H9 (cell line): ENCODE results near the gene FAM76A. TPM values are rescaled to one million over a fixed set of nuclear protein-coding genes. Genes with fewer than 3 reads are reported as not detected.

ENCODE experiments used
- DNase-seq: peaks from one replicate; pipeline ENCODE4 v3.0.0-alpha.2; 2017
- H2AFZ ChIP-seq: one replicate; pipeline ENCODE4 v1.6.1; 2013; ENCODE audit warnings: mild to moderate bottlenecking, low read length, control low read depth, moderate library complexity
- H2AK5ac ChIP-seq: 2 replicates; pipeline ENCODE4 v1.6.1; 2013; ENCODE audit warnings: low read length, control low read depth, mixed read lengths; ENCODE audit not compliant: insufficient read length
- H2BK120ac ChIP-seq: one replicate; pipeline ENCODE4 v1.6.1; 2013; ENCODE audit warnings: low read depth, mild to moderate bottlenecking, low read length, control low read depth, inconsistent platforms; ENCODE audit not compliant: poor library complexity, severe bottlenecking
- H2BK12ac ChIP-seq: 2 replicates; pipeline ENCODE4 v1.6.1; 2013; ENCODE audit warnings: low read length, control low read depth, mixed read lengths, low read depth; ENCODE audit not compliant: insufficient read length
- H2BK15ac ChIP-seq: 2 replicates; pipeline ENCODE4 v1.6.1; 2013; ENCODE audit warnings: low read depth, low read length, control low read depth
- H2BK20ac ChIP-seq: one replicate; pipeline ENCODE4 v1.6.1; 2013; ENCODE audit warnings: low read depth, mild to moderate bottlenecking, low read length, control low read depth, inconsistent platforms; ENCODE audit not compliant: poor library complexity, severe bottlenecking
- H2BK5ac ChIP-seq: 2 replicates; pipeline ENCODE4 v1.6.1; 2013; ENCODE audit warnings: low read length, control low read depth, mixed read lengths; ENCODE audit not compliant: insufficient read length
- H3K14ac ChIP-seq: 2 replicates; pipeline ENCODE4 v1.6.1; 2013; ENCODE audit warnings: low read length, control low read depth; ENCODE audit not compliant: insufficient read depth
- H3K18ac ChIP-seq: 2 replicates; pipeline ENCODE4 v1.6.1; 2013; ENCODE audit warnings: low read depth, mild to moderate bottlenecking, mixed read lengths, low read length, control low read depth; ENCODE audit not compliant: insufficient read length
- H3K23ac ChIP-seq: 2 replicates; pipeline ENCODE4 v1.6.1; 2013; ENCODE audit warnings: low read length, control low read depth, mixed read lengths, low read depth; ENCODE audit not compliant: insufficient read length
- H3K23me2 ChIP-seq: 2 replicates; pipeline ENCODE4 v1.6.1; 2013; ENCODE audit warnings: low read depth, mild to moderate bottlenecking, mixed read lengths, low read length, control low read depth; ENCODE audit not compliant: insufficient read length, poor library complexity, severe bottlenecking
- H3K27ac ChIP-seq: 2 replicates; pipeline ENCODE4 v1.5.1; 2013; ENCODE audit warnings: low read length, control low read depth, mixed read lengths, low read depth; ENCODE audit not compliant: insufficient read length
- H3K27me3 ChIP-seq: 2 replicates; pipeline ENCODE4 v1.6.1; 2013; ENCODE audit warnings: low read length, control low read depth, inconsistent platforms; ENCODE audit not compliant: insufficient read depth
- H3K4ac ChIP-seq: 2 replicates; pipeline ENCODE4 v1.6.1; 2013; ENCODE audit warnings: low read depth, mild to moderate bottlenecking, control low read depth, inconsistent platforms, low read length, moderate library complexity
- H3K4me1 ChIP-seq: 2 replicates; pipeline ENCODE4 v1.6.1; 2013; ENCODE audit warnings: low read length, control low read depth, inconsistent platforms; ENCODE audit not compliant: insufficient read depth
- H3K4me2 ChIP-seq: 2 replicates; pipeline ENCODE4 v1.6.1; 2013; ENCODE audit warnings: low read length, control low read depth, mixed read lengths; ENCODE audit not compliant: insufficient read length, insufficient read depth
- H3K56ac ChIP-seq: 2 replicates; pipeline ENCODE4 v1.6.1; 2013; ENCODE audit warnings: low read depth, mild to moderate bottlenecking, mixed read lengths, low read length, control low read depth; ENCODE audit not compliant: insufficient read length
- H3K79me1 ChIP-seq: 2 replicates; pipeline ENCODE4 v1.6.1; 2013; ENCODE audit warnings: low read depth, mild to moderate bottlenecking, moderate library complexity, low read length, control low read depth, inconsistent platforms; ENCODE audit not compliant: insufficient read depth, poor library complexity, severe bottlenecking
- H3K79me2 ChIP-seq: 2 replicates; pipeline ENCODE4 v1.6.1; 2013; ENCODE audit warnings: low read length, control low read depth, inconsistent platforms; ENCODE audit not compliant: insufficient read depth
- H3K9ac ChIP-seq: 2 replicates; pipeline ENCODE4 v1.6.1; 2013; ENCODE audit warnings: low read length, control low read depth, mixed read lengths; ENCODE audit not compliant: insufficient read length; ENCODE audit errors: extremely low read depth
- H3K9me3 ChIP-seq: one replicate; pipeline ENCODE4 v1.6.1; 2013; ENCODE audit warnings: low read depth, low read length, inconsistent platforms; ENCODE audit not compliant: control insufficient read depth
- H3T11ph ChIP-seq: one replicate; pipeline ENCODE4 v1.6.1; 2013; ENCODE audit warnings: mild to moderate bottlenecking, low read length, control low read depth, inconsistent platforms
- H4K20me1 ChIP-seq: one replicate; pipeline ENCODE4 v1.6.1; 2013; ENCODE audit not compliant: control insufficient read depth, insufficient read length, insufficient read depth
- H4K5ac ChIP-seq: 2 replicates; pipeline ENCODE4 v1.6.1; 2013; ENCODE audit warnings: low read depth, mild to moderate bottlenecking, mixed read lengths, low read length, control low read depth; ENCODE audit not compliant: insufficient read length
- H4K8ac ChIP-seq: replicated peaks from 2 replicates; pipeline ENCODE4 v1.6.1; 2013; ENCODE audit warnings: low read length, control low read depth, mixed read lengths, low read depth; ENCODE audit not compliant: insufficient read length
- H4K91ac ChIP-seq: 2 replicates; pipeline ENCODE4 v1.6.1; 2013; ENCODE audit warnings: low read depth, mild to moderate bottlenecking, moderate library complexity, mixed read lengths, low read length, control low read depth; ENCODE audit not compliant: insufficient read length
- H3K27ac Mint-ChIP-seq, 3 experiments: 2 replicates in 2 of 3; 3 replicates in 1 of 3; pipeline ENCODE4 v1.8.0; 2020 to 2021; ENCODE audit warnings: mixed read lengths in 3 of 3, mild to moderate bottlenecking in 1 of 3, moderate library complexity in 1 of 3
- H3K27me3 Mint-ChIP-seq: 2 replicates; pipeline ENCODE4 v1.8.0; 2021; ENCODE audit warnings: low read depth, mild to moderate bottlenecking, moderate library complexity, mixed read lengths
- H3K36me3 Mint-ChIP-seq, 3 experiments: 2 replicates in 2 of 3; 3 replicates in 1 of 3; pipeline ENCODE4 v1.8.0; 2020 to 2021; ENCODE audit warnings: low read depth in 3 of 3, mixed read lengths in 3 of 3; ENCODE audit not compliant: insufficient read depth in 1 of 3
- H3K4me1 Mint-ChIP-seq, 2 experiments: 2 replicates each; pipeline ENCODE4 v1.8.0; 2020; ENCODE audit warnings: mixed read lengths in 2 of 2
- H3K4me3 Mint-ChIP-seq, 2 experiments: 2 replicates in 1 of 2; 3 replicates in 1 of 2; pipeline ENCODE4 v1.8.0; 2020 to 2021; ENCODE audit warnings: mild to moderate bottlenecking in 2 of 2, mixed read lengths in 2 of 2, moderate library complexity in 1 of 2
- H3K9me3 Mint-ChIP-seq, 2 experiments: 2 replicates in 1 of 2; 3 replicates in 1 of 2; pipeline ENCODE4 v1.8.0; 2020; ENCODE audit warnings: mild to moderate bottlenecking in 2 of 2, mixed read lengths in 2 of 2, moderate library complexity in 1 of 2
- WGBS: extraction: QIAGEN DNeasy Blood & Tissue Kit; methylation state at CpG from one replicate; pipeline ENCODE4 v1.1.7; 2013; ENCODE audit warnings: missing lambda C conversion rate, low lambda C conversion rate, mixed read lengths; ENCODE audit not compliant: insufficient read length; ENCODE audit errors: extremely low coverage; 5-methylcytosine and 5-hydroxymethylcytosine counted together
- total RNA-seq: library from RNA; stranded (reverse); gene quantifications from 2 replicates; pipeline ENCODE4 v1.2.1, GENCODE V29; 2021
- TF ChIP-seq, protein P1 (sequence below): fragments of 200-600 bp; sonication (generic); conservative IDR thresholded peaks from 3 replicates; pipeline ENCODE4 v1.8.0; 2021; ENCODE audit warnings: antibody characterized with exemption, mild to moderate bottlenecking

Gene FAM76A
- total RNA-seq, 1 experiment from 2014 or later: 10.6 TPM

DNA sequence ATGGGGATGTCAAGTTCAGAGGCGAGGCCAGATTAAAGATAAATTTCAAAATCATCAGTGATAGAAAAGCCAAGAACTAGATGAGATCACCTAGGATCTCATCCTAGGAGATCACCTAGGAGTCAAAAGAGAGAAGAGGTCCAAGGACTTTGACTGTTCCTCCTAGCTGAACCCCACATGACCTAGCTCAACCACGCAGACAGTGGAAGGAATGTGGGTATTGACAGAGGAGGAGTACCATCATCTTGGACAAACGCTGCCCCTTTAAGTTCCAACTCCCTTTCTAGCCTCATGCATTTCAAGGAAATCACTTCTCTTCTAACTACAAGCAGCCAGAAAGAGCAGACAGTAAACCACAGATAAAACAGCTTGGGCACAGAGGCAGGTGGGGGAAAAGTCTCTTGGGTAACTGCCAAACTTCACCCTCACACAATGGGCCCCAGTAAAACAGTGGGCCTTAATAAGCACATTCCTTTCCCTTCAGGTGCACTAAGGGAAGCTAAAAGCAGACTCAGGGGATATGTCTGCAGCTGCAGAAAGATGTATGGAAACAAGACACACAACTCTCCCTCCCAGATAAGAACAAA, 12.5 kb upstream of the FAM76A start:
- H2BK20ac ChIP-seq: no peak overlapping the region
- Mint-ChIP-seq H3K27ac (0 out of 7 replicates have a peak overlapping the region, but pooled peaks of 1 of the 3 experiments have one; percentile 12), H3K4me3 (no peak overlapping the region), H3K36me3 (peaks cover 0 to 10% (median 0%) of the 10 kb centered on the region in 3 experiments; a peak in 1 of 7 replicates), H3K9me3 (peaks cover 9 to 10% of the 10 kb centered on the region in 2 experiments), H3K27me3 (peaks cover 6% of the 10 kb centered on the region), H3K4me1 (peaks cover 7 to 12% of the 10 kb centered on the region in 2 experiments)
- H4K5ac ChIP-seq: no peak overlapping the region
- no peaks in the 10 kb centered on the region for H3K79me2 ChIP-seq
- H3K9ac ChIP-seq: no peak overlapping the region
- no peak overlapping the region for H4K91ac ChIP-seq
- H3K56ac ChIP-seq: no peak overlapping the region
- H3K4ac ChIP-seq: no peak overlapping the region
- H3K4me2 ChIP-seq: no peak overlapping the region
- no peak overlapping the region for H3K23ac ChIP-seq
- H4K8ac ChIP-seq: no peak overlapping the region
- no peak overlapping the region for H2BK5ac ChIP-seq
- no peaks in the 10 kb centered on the region; the same call in 1 of the 2 replicates for H3K4me1 ChIP-seq
- H2BK15ac ChIP-seq: no peak overlapping the region
- H2BK120ac ChIP-seq: no peak overlapping the region
- no peak overlapping the region for H2BK12ac ChIP-seq
- no peak overlapping the region for H2AK5ac ChIP-seq
- TF ChIP-seq, protein P1, sequence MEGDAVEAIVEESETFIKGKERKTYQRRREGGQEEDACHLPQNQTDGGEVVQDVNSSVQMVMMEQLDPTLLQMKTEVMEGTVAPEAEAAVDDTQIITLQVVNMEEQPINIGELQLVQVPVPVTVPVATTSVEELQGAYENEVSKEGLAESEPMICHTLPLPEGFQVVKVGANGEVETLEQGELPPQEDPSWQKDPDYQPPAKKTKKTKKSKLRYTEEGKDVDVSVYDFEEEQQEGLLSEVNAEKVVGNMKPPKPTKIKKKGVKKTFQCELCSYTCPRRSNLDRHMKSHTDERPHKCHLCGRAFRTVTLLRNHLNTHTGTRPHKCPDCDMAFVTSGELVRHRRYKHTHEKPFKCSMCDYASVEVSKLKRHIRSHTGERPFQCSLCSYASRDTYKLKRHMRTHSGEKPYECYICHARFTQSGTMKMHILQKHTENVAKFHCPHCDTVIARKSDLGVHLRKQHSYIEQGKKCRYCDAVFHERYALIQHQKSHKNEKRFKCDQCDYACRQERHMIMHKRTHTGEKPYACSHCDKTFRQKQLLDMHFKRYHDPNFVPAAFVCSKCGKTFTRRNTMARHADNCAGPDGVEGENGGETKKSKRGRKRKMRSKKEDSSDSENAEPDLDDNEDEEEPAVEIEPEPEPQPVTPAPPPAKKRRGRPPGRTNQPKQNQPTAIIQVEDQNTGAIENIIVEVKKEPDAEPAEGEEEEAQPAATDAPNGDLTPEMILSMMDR: no peak
- H3K9me3 ChIP-seq: peaks cover 6% of the 10 kb centered on the region
- H3K23me2 ChIP-seq: no peaks in the 10 kb centered on the region
- no peak overlapping the region for H3K18ac ChIP-seq
- H3K27me3 ChIP-seq: no peaks in the 10 kb centered on the region
- no peak overlapping the region for H3K27ac ChIP-seq
- H3K14ac ChIP-seq: no peak overlapping the region
- no peaks in the 10 kb centered on the region for H3K79me1 ChIP-seq
- H3T11ph ChIP-seq: no peak overlapping the region
- H2AFZ ChIP-seq: no peak overlapping the region
- H4K20me1 ChIP-seq: no peaks in the 10 kb centered on the region
- no peak for DNase-seq
- WGBS: no CpG with 5 or more reads among the region's 3 CpGs
